WTC11 (cell line): ENCODE measurements around the gene MYO16.

Experiments
- CBFB ChIP-seq: sonication (generic); formaldehyde crosslinking; IDR thresholded peaks from 2 replicates; pipeline ENCODE4 v1.8.1; 2022; ENCODE audit warnings: mild to moderate bottlenecking, low read depth, missing genetic modification reagents
- CDX4 ChIP-seq: fragments of 250-450 bp; sonication (Bioruptor Pico); IDR thresholded peaks from 2 replicates; pipeline ENCODE4 v1.9.0; 2021; ENCODE audit warnings: moderate library complexity, mild to moderate bottlenecking, inconsistent platforms, borderline replicate concordance
- CREM ChIP-seq: sonication (generic); formaldehyde crosslinking; IDR thresholded peaks from 2 replicates; pipeline ENCODE4 v1.8.1; 2022; ENCODE audit warnings: mild to moderate bottlenecking, missing genetic modification reagents, moderate library complexity
- CTCF ChIP-seq: fragments of 200-600 bp; IDR thresholded peaks from 2 replicates; pipeline ENCODE4 v1.8.0; 2022; ENCODE audit warnings: antibody characterized with exemption
- ESRRA ChIP-seq: sonication (generic); formaldehyde crosslinking; IDR thresholded peaks from 2 replicates; pipeline ENCODE4 v1.8.1; 2022; ENCODE audit warnings: mild to moderate bottlenecking, missing genetic modification reagents, borderline replicate concordance
- GABPB1 ChIP-seq: sonication (generic); formaldehyde crosslinking; IDR thresholded peaks from 2 replicates; pipeline ENCODE4 v1.8.1; 2023; ENCODE audit warnings: mild to moderate bottlenecking, missing genetic modification reagents
- JUN ChIP-seq: sonication (generic); formaldehyde crosslinking; IDR thresholded peaks from 2 replicates; pipeline ENCODE4 v1.8.0; 2023; ENCODE audit warnings: mild to moderate bottlenecking, missing genetic modification reagents
- NR2C2 ChIP-seq: sonication (generic); formaldehyde crosslinking; IDR thresholded peaks from 2 replicates; pipeline ENCODE4 v1.8.0; 2022; ENCODE audit warnings: mild to moderate bottlenecking, missing genetic modification reagents
- NR3C1 ChIP-seq: sonication (generic); formaldehyde crosslinking; conservative IDR thresholded peaks from 2 replicates; pipeline ENCODE4 v1.8.1; 2023; ENCODE audit warnings: low read depth, mild to moderate bottlenecking, missing genetic modification reagents
- PRRX2 ChIP-seq: fragments of 250-450 bp; sonication (Bioruptor Pico); IDR thresholded peaks from 2 replicates; pipeline ENCODE4 v1.8.0; 2021; ENCODE audit warnings: mild to moderate bottlenecking
- SP1 ChIP-seq: sonication (generic); formaldehyde crosslinking; conservative IDR thresholded peaks from 2 replicates; pipeline ENCODE4 v1.8.1; 2022; ENCODE audit warnings: missing genetic modification reagents
- TP53 ChIP-seq: sonication (generic); formaldehyde crosslinking; IDR thresholded peaks from 2 replicates; pipeline ENCODE4 v1.8.1; 2023; ENCODE audit warnings: mild to moderate bottlenecking, missing genetic modification reagents
- USF2 ChIP-seq: sonication (generic); formaldehyde crosslinking; IDR thresholded peaks from 2 replicates; pipeline ENCODE4 v1.8.1; 2023; ENCODE audit warnings: mild to moderate bottlenecking, missing genetic modification reagents, moderate library complexity

DNA sequence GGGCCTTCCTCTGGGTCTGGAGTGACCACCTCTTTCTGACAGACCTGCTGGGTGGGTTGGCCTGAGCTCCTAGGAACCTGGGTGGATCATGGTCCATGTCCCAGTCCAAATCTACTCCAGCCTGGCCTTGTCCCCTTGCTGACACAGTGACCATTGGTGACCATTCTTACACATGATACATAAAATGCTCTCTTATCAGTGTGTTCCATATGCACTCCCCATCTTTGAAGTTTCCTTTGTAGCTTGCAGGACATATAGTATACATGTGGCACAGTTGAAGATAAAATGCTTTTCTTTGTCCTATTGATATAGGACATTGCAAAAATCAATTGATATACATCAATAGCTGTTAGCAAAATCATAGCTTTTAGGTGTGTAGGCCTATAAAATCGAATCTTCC lies 291.8 kb downstream of the MYO16 start:
- no peak for TF ChIP-seq CTCF
- no peak for TF ChIP-seq PRRX2 (CRISPR knock-in tag)
- no peak for TF ChIP-seq USF2
- no peak for TF ChIP-seq CBFB (CRISPR knock-in tag)
- TF ChIP-seq CREM, result no peak
- no peak for TF ChIP-seq TP53 (CRISPR knock-in tag)
- TF ChIP-seq NR3C1 (CRISPR knock-in tag), result no peak
- no peak for TF ChIP-seq SP1 (CRISPR knock-in tag)
- no peak for TF ChIP-seq JUN (CRISPR knock-in tag)
- TF ChIP-seq NR2C2 (CRISPR knock-in tag), result no peak
- TF ChIP-seq GABPB1 (CRISPR knock-in tag), result no peak
- no peak for TF ChIP-seq ESRRA (CRISPR knock-in tag)
- no peak for TF ChIP-seq CDX4 (CRISPR knock-in tag)
